GM13976 (cell line): Measurements from ENCODE around the gene ARHGDIA.

Experiments
- DNase-seq: peaks from one replicate; pipeline ENCODE4 v3.0.0; 2012; ENCODE audit warnings: low spot score
- in situ Hi-C: fragments of 300-500 bp; cut with MboI; formaldehyde crosslinking; loops from one replicate; pipeline ENCODE4 v1.12.0; 2022; ENCODE audit warnings: low sequenced_read_pairs, mixed read lengths, inconsistent platforms; ENCODE audit not compliant: unreplicated experiment
- TF ChIP-seq, protein P1 (sequence below): IDR thresholded peaks from 2 replicates; pipeline ENCODE4 v1.5.1; 2012; ENCODE audit warnings: borderline replicate concordance, mild to moderate bottlenecking; ENCODE audit not compliant: insufficient read depth; ENCODE audit errors: extremely low read depth, missing control alignments, control extremely low read depth

Gene ARHGDIA

GRCh38 chr17:81888105-81888987 lies 17.2 kb upstream of the ARHGDIA start:
- no peak for DNase-seq
- in situ Hi-C loops: no loop called here
- TF ChIP-seq, protein P1, sequence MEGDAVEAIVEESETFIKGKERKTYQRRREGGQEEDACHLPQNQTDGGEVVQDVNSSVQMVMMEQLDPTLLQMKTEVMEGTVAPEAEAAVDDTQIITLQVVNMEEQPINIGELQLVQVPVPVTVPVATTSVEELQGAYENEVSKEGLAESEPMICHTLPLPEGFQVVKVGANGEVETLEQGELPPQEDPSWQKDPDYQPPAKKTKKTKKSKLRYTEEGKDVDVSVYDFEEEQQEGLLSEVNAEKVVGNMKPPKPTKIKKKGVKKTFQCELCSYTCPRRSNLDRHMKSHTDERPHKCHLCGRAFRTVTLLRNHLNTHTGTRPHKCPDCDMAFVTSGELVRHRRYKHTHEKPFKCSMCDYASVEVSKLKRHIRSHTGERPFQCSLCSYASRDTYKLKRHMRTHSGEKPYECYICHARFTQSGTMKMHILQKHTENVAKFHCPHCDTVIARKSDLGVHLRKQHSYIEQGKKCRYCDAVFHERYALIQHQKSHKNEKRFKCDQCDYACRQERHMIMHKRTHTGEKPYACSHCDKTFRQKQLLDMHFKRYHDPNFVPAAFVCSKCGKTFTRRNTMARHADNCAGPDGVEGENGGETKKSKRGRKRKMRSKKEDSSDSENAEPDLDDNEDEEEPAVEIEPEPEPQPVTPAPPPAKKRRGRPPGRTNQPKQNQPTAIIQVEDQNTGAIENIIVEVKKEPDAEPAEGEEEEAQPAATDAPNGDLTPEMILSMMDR: no peak

- in situ Hi-C loops: no loop called here
- DNase-seq: no peak
- TF ChIP-seq, protein P1: no peak
Observed at GRCh38 chr17:81885869-81886548, 14.9 kb upstream of the ARHGDIA start.

DNA sequence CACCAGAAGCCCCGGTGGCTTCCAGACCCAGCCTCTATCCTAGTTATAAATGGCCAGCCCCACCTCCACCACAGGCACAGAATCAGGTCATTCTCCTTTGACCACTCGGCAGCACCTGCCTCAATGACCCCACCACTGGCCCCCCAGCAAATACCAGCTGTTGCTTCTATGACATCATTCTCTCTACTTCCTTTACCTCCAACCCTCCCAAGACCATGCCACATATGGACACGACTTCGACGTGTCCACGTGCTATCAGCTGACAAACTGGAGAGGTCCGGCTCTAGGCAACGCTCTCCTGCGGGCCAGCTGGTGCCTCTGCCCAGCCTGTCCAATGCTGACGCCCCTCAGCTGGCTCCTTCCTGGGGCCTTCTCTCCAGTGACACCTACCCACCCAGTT lies 14.3 kb upstream of the ARHGDIA start:
- TF ChIP-seq, protein P1: no peak
- DNase-seq: no peak
- in situ Hi-C loops: no loop called here

DNA sequence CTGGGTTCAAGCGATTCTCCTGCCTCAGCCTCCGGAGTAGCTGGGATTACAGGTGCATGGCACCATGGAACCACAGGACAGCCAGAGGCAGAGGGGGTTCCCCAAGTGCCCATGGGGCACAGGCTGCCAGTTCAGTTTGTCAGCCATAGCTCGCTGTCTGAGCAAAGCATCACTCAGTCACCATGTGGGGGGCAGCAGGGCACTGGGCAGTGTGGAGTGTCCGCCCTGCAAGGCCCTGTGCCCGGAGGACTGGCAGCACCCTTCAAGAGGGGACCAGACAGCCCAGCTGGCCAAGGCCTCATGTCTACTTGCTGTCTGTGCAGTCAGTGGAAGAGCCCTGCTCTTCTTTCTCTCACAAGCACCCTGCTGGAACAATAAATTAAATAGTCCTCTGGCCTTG lies 13.8 kb upstream of the ARHGDIA start:
- TF ChIP-seq, protein P1: no peak
- no peak for DNase-seq
- in situ Hi-C loops: no loop called here

DNA sequence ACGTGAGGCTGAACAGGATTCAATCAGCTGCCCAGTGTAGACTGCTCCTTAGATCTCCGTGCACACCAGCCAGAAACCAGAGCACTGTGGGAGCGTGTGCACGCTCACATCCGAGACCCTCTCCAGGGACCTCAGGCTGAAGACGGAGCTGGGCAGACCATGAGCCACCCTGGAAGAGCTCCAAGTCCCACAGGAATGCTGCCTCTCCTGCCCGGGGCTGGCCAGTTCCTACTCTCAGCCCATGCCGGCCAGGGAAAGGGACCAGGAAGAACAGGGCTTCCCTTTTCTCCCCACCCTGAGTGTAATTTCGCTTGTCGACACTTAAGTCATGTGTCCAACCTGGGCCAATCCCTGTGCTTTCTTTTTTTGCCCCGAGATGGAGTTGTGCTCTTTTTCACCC lies 13.4 kb upstream of the ARHGDIA start:
- TF ChIP-seq, protein P1: no peak
- no peak for DNase-seq
- in situ Hi-C loops: no loop called here

DNA sequence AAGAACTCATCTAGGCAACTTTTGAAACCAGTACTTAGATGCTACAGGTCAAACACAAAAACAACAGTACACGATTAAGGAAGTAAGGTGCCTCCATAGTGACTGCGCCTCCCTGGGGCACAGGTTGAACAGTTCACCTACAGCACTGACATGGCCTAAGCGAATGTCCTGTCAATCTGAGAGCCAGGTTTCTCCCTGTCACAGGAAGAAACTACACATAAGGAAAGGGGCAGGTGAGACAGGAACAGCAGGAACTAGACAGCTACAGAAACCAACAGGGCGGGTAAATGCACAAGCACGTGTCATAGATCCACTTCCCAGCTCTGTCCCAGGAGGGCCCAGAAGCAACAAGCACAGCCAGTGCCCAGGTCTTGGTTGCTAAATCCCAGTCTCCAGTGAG lies 8.0 kb upstream of the ARHGDIA start:
- TF ChIP-seq, protein P1: no peak
- DNase-seq: no peak
- in situ Hi-C loops: no loop called here
